MCF 10A (cell line): ENCODE results near the gene NFIA. TPM values are rescaled to one million over a fixed set of nuclear protein-coding genes. Genes with fewer than 3 reads are reported as not detected.

Experiments used
- BruUV-seq: library from RNA; stranded (reverse); fragments of 400-500 nt; replicated peaks from 2 replicates; lab custom pipeline; 2021; lab: Mats Ljungman, UMichigan
- CTCF ChIA-PET: fragments of 300-600 bp; sonication (Branson Sonifier 250); formaldehyde crosslinking; extraction: SDS; loops from one replicate; lab custom pipeline; 2021; ENCODE audit warnings: antibody characterized with exemption, inconsistent platforms; lab: Yijun Ruan, JAX
- POLR2A ChIA-PET: fragments of 300-600, 350-650 bp; sonication (Branson Sonifier 250); formaldehyde crosslinking; extraction: SDS; loops from one replicate; lab custom pipeline; 2020; ENCODE audit warnings: antibody characterized with exemption, inconsistent platforms; lab: Yijun Ruan, JAX
- DNase-seq: peaks from one replicate; pipeline ENCODE4 v3.0.0-alpha.2; 2018; ENCODE audit not compliant: unreplicated experiment
- H3K27ac Mint-ChIP-seq: one replicate; pipeline ENCODE4 v1.8.0; 2022; ENCODE audit warnings: mild to moderate bottlenecking, low read depth, mixed read lengths; ENCODE audit not compliant: unreplicated experiment
- H3K27me3 Mint-ChIP-seq: one replicate; pipeline ENCODE4 v1.8.0; 2022; ENCODE audit warnings: mixed read lengths; ENCODE audit not compliant: insufficient read depth, unreplicated experiment
- H3K36me3 Mint-ChIP-seq: one replicate; pipeline ENCODE4 v1.8.0; 2022; ENCODE audit warnings: mild to moderate bottlenecking, moderate library complexity, mixed read lengths; ENCODE audit not compliant: insufficient read depth, unreplicated experiment
- H3K4me1 Mint-ChIP-seq: one replicate; pipeline ENCODE4 v1.8.0; 2022; ENCODE audit warnings: mixed read lengths; ENCODE audit not compliant: insufficient read depth, unreplicated experiment
- H3K4me3 Mint-ChIP-seq: one replicate; pipeline ENCODE4 v1.8.0; 2022; ENCODE audit warnings: mild to moderate bottlenecking, moderate library complexity, mixed read lengths; ENCODE audit not compliant: unreplicated experiment
- H3K9me3 Mint-ChIP-seq: one replicate; pipeline ENCODE4 v1.8.0; 2022; ENCODE audit warnings: mixed read lengths; ENCODE audit not compliant: unreplicated experiment
- CTCF ChIP-seq: fragments of 200-600 bp; IDR thresholded peaks from one replicate; pipeline ENCODE4 v1.8.0; 2022; ENCODE audit warnings: antibody characterized with exemption, mild to moderate bottlenecking; ENCODE audit not compliant: unreplicated experiment
- intact Hi-C: fragments of 100-400 bp; cut with micrococcal nuclease; formaldehyde crosslinking; loops from 2 replicates; pipeline ENCODE4 v1.14.1; 2022
- total RNA-seq: library from RNA; stranded (reverse); gene quantifications from 2 replicates; pipeline ENCODE4 v1.2.3, GENCODE V29; 2022

Gene NFIA
- total RNA-seq, 1 experiment from 2014 or later: 54.8 TPM

DNA sequence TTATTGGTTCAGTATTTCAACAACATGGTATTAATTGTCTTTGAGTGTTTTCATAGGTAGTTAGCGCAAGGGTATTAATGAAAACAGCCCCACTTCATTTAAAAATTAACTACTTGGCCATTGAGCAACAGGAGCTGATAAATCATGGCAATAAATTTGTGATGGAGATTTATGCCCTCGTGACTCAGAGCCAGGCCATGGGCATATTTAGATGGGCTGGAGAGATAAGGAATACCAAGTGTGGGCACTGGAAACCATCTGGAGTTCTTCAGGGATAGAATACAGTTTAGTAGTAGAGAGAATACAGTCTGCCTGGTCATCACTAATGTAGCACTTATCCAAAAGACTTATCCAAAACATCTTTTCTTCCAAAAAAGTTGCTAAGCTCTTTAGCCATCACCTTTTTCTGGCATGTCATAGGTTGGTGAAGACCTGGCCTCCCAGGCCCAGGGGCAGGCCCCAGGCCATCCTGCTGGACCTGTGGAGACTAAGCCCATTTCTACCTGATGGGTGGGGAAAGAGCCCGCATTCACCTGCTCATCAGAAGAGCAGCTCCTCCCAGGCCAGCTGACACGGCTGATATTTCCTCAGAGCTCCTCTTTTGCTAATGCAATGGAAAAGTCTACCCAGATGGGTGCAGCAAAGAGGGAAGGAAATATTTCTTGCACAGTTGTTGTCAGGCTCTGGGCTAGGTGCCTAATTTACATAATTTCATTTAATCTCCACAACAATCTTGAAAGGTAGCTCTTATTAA, 404.6 kb downstream of the NFIA start:
- ChIA-PET CTCF (interaction anchor here (0.7 to 2.8 kb wide), 9 partner anchors 9 to 241 kb away, joined by 3 to 9 read pairs (median 4); no protein-coding TSS in a partner anchor), POLR2A (interaction anchor here (0.6 to 1.8 kb wide), 9 partner anchors 9 to 242 kb away, joined by 3 to 16 read pairs (median 3); partner anchors contain the start of gene TM2D1)
- no TSS peak for BruUV-seq
- Mint-ChIP-seq H3K4me3 (no peak overlapping the region), H3K9me3 (no peaks in the 10 kb centered on the region), H3K27me3 (no peaks in the 10 kb centered on the region), H3K27ac (peak overlapping the region; percentile 34), H3K36me3 (no peaks in the 10 kb centered on the region), H3K4me1 (peaks cover 18% of the 10 kb centered on the region)
- intact Hi-C loops: no loop called here
- no peak for DNase-seq
- no peak for TF ChIP-seq CTCF

DNA sequence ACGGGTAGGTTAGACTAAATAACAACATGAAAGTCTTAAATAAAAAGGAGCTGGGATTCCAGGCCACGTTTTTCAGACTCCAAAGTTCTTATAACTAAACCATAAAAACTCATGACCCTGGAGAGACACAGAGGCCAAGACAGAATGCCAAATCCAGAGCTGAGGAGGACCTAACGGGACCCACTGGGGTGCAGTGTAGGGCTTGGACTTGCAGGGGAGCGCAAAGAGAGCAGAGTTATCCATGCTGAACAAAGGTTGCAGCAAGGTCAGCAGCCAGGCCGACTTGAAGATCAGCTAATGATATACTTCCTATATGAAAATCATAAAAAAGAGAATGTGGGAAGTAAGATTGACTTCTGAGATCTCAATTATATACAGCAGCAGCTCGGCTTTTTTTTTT, 405.4 kb downstream of the NFIA start:
- ChIA-PET POLR2A (interaction anchor here (0.6 to 1.8 kb wide), 5 partner anchors 8 to 100 kb away, joined by 3 to 16 read pairs (median 3); no protein-coding TSS in a partner anchor), CTCF (interaction anchor here (0.6 to 2.8 kb wide), 15 partner anchors 8 to 1536 kb away, joined by 3 to 9 read pairs (median 4); no protein-coding TSS in a partner anchor)
- H3K27ac Mint-ChIP-seq: no peak overlapping the region
- no peaks in the 10 kb centered on the region for H3K9me3 Mint-ChIP-seq
- H3K36me3 Mint-ChIP-seq: no peaks in the 10 kb centered on the region
- DNase-seq: no peak
- no TSS peak for BruUV-seq
- no peak overlapping the region for H3K4me3 Mint-ChIP-seq
- intact Hi-C loops: no loop called here
- TF ChIP-seq CTCF: no peak
- H3K27me3 Mint-ChIP-seq: no peaks in the 10 kb centered on the region
- peaks cover 14% of the 10 kb centered on the region for H3K4me1 Mint-ChIP-seq

- H3K27ac Mint-ChIP-seq: no peak overlapping the region
- TF ChIP-seq CTCF: no peak
- intact Hi-C loops: no loop called here
- DNase-seq: no peak
- H3K4me1 Mint-ChIP-seq: peaks cover 25% of the 10 kb centered on the region
- ChIA-PET POLR2A (interaction anchor here (1.4 kb wide), 1 partner anchor 10 kb away, joined by 10 read pairs; no protein-coding TSS in a partner anchor), CTCF (interaction anchor here (0.6 to 0.8 kb wide), 2 partner anchors 98 to 266 kb away, joined by 3 read pairs; no protein-coding TSS in a partner anchor)
- no peaks in the 10 kb centered on the region for H3K27me3 Mint-ChIP-seq
- no TSS peak for BruUV-seq
- H3K36me3 Mint-ChIP-seq: no peaks in the 10 kb centered on the region
- H3K4me3 Mint-ChIP-seq: no peak overlapping the region
- no peaks in the 10 kb centered on the region for H3K9me3 Mint-ChIP-seq
Measured at GRCh38 chr1:61490924-61491323, 408.6 kb downstream of the NFIA start.

GRCh38 chr1:61491497-61491896, 409.1 kb downstream of the NFIA start:
- Mint-ChIP-seq H3K4me1 (peaks cover 23% of the 10 kb centered on the region), H3K27ac (no peak overlapping the region), H3K4me3 (no peak overlapping the region), H3K36me3 (no peaks in the 10 kb centered on the region), H3K9me3 (no peaks in the 10 kb centered on the region), H3K27me3 (no peaks in the 10 kb centered on the region)
- ChIA-PET CTCF (no interaction called here), POLR2A (interaction anchor here (1.4 kb wide), 1 partner anchor 10 kb away, joined by 10 read pairs; no protein-coding TSS in a partner anchor)
- no peak for TF ChIP-seq CTCF
- no peak for DNase-seq
- intact Hi-C loops: no loop called here
- BruUV-seq: no TSS peak
